PC-3 (cell line): ENCODE results near the gene PRDM5. TPM values are rescaled to one million over a fixed set of nuclear protein-coding genes. Genes with fewer than 3 reads are reported as not detected.

Source experiments
- ATAC-seq: fragments of 200-7000 bp; cut with Tn5 transposase; 2 replicates; pipeline ENCODE4 v1.9.1; 2020; ENCODE audit warnings: mild to moderate bottlenecking, moderate library complexity
- BruUV-seq: library from RNA; stranded (reverse); fragments of 400-500 nt; replicated peaks from 2 replicates; lab custom pipeline; 2021; lab: Mats Ljungman, UMichigan
- CTCF ChIA-PET: fragments of 300-600 bp; sonication (Branson Sonifier 250); formaldehyde crosslinking; loops from one replicate; lab custom pipeline; 2022; ENCODE audit warnings: antibody characterized with exemption; lab: Charles Lee
- POLR2A ChIA-PET: fragments of 300-600 bp; sonication (Branson Sonifier 250); formaldehyde crosslinking; loops from one replicate; lab custom pipeline; 2022; ENCODE audit warnings: antibody characterized with exemption; ENCODE audit not compliant: unreplicated experiment; lab: Charles Lee
- DNase-seq: peaks from one replicate; pipeline ENCODE4 v3.0.0-alpha.2; 2015
- H2AFZ ChIP-seq: fragments of 300-600 bp; sonication (generic); 2 replicates; pipeline ENCODE4 v1.6.0; 2016; ENCODE audit warnings: antibody characterized with exemption, low read length
- H3F3A ChIP-seq: fragments of 300-600 bp; sonication (generic); one replicate; pipeline ENCODE4 v1.6.0; 2017; ENCODE audit warnings: antibody characterized with exemption, low read length, control low read depth, mild to moderate bottlenecking; ENCODE audit not compliant: unreplicated experiment
- H3K27ac ChIP-seq: fragments of 300-600 bp; sonication (generic); 2 replicates; pipeline ENCODE4 v1.5.1; 2016; ENCODE audit warnings: mild to moderate bottlenecking, low read length
- H3K27me3 ChIP-seq: fragments of 300-600 bp; sonication (generic); 2 replicates; pipeline ENCODE4 v1.6.1; 2016; ENCODE audit warnings: low read length, mixed read lengths
- H3K36me3 ChIP-seq: fragments of 300-600 bp; sonication (generic); 2 replicates; pipeline ENCODE4 v1.6.1; 2016; ENCODE audit warnings: low read depth, mixed run types, low read length, mixed read lengths
- H3K4me1 ChIP-seq: fragments of 300-600 bp; sonication (generic); 2 replicates; pipeline ENCODE4 v1.5.1; 2016; ENCODE audit warnings: low read length; ENCODE audit not compliant: insufficient read depth
- H3K4me2 ChIP-seq: fragments of 300-600 bp; sonication (generic); 2 replicates; pipeline ENCODE4 v1.6.0; 2016; ENCODE audit warnings: low read length
- H3K4me3 ChIP-seq: fragments of 300-600 bp; sonication (generic); 2 replicates; pipeline ENCODE4 v1.5.1; 2016; ENCODE audit warnings: mild to moderate bottlenecking, low read length, mixed read lengths
- H3K79me2 ChIP-seq: fragments of 300-600 bp; sonication (generic); 2 replicates; pipeline ENCODE4 v1.6.1; 2017; ENCODE audit warnings: low read length, mixed read lengths
- H3K9ac ChIP-seq: fragments of 300-600 bp; sonication (generic); 2 replicates; pipeline ENCODE4 v1.6.0; 2016; ENCODE audit warnings: mild to moderate bottlenecking, low read length
- H3K9me2 ChIP-seq: fragments of 300-600 bp; sonication (generic); replicated peaks from 2 replicates; pipeline ENCODE4 v1.6.1; 2016; ENCODE audit warnings: mixed run types, low read length, mixed read lengths
- H3K9me3 ChIP-seq: fragments of 300-600 bp; sonication (generic); 2 replicates; pipeline ENCODE4 v1.6.1; 2016; ENCODE audit warnings: low read length, mixed read lengths
- H4K20me1 ChIP-seq: fragments of 300-600 bp; sonication (generic); 2 replicates; pipeline ENCODE4 v1.6.1; 2016; ENCODE audit warnings: low read length, mixed read lengths
- CTCF ChIP-seq: fragments of 300-600 bp; sonication (generic); conservative IDR thresholded peaks from 2 replicates; pipeline ENCODE4 v1.5.1; 2017; ENCODE audit warnings: antibody characterized with exemption, low read depth, mild to moderate bottlenecking, low read length
- EZH2 ChIP-seq: fragments of 300-600 bp; sonication (generic); IDR thresholded peaks from one replicate; pipeline ENCODE4 v1.6.1; 2017; ENCODE audit warnings: antibody characterized with exemption, mild to moderate bottlenecking, low read length; ENCODE audit not compliant: unreplicated experiment
- EZH2phosphoT487 ChIP-seq: fragments of 300-600 bp; sonication (generic); IDR thresholded peaks from 2 replicates; pipeline ENCODE4 v1.6.1; 2018; ENCODE audit warnings: mild to moderate bottlenecking, antibody characterized with exemption, low read length, borderline replicate concordance
- intact Hi-C: fragments of 100-400 bp; cut with micrococcal nuclease; formaldehyde crosslinking; loops from 2 replicates; pipeline ENCODE4 v1.9.0; 2023
- total RNA-seq: library from RNA; depleted of rRNA; stranded (reverse); fragments of >200 nt; gene quantifications from 2 replicates; pipeline ENCODE4 v1.2.3, GENCODE V29; 2014

PRDM5 gene
- total RNA-seq, 1 experiment from 2014 or later, result 2.4 TPM

- H3K27me3 ChIP-seq, result no peaks in the 10 kb centered on the region
- DNase-seq (no peak), ATAC-seq (no peak)
- H3K9ac ChIP-seq, result no peak overlapping the region
- H3K79me2 ChIP-seq, result no peaks in the 10 kb centered on the region
- H2AFZ ChIP-seq, result no peak overlapping the region
- no peaks in the 10 kb centered on the region for H4K20me1 ChIP-seq
- H3K9me3 ChIP-seq, result no peaks in the 10 kb centered on the region
- H3K36me3 ChIP-seq, result no peaks in the 10 kb centered on the region
- intact Hi-C loops, result no loop called here
- BruUV-seq, result no TSS peak
- no peaks in the 10 kb centered on the region for H3F3A ChIP-seq
- H3K27ac ChIP-seq, result no peak overlapping the region
- H3K9me2 ChIP-seq, result no peaks in the 10 kb centered on the region
- no peak overlapping the region for H3K4me2 ChIP-seq
- POLR2A ChIA-PET, result no interaction called here
- CTCF ChIA-PET, result no interaction called here
- no peak for TF ChIP-seq EZH2
- no peak for TF ChIP-seq EZH2phosphoT487
- no peak for TF ChIP-seq CTCF
- no peak overlapping the region for H3K4me3 ChIP-seq
- no peaks in the 10 kb centered on the region for H3K4me1 ChIP-seq
These were observed 107.6 kb downstream of the PRDM5 start for GRCh38 chr4:120814886-120815285.

- H3K4me1 ChIP-seq, result no peaks in the 10 kb centered on the region
- no peaks in the 10 kb centered on the region for H3K79me2 ChIP-seq
- H3K4me2 ChIP-seq, result no peak overlapping the region
- no peak overlapping the region for H3K9ac ChIP-seq
- BruUV-seq, result no TSS peak
- H3K27ac ChIP-seq, result no peak overlapping the region
- ATAC-seq (no peak), DNase-seq (no peak)
- H3F3A ChIP-seq, result no peaks in the 10 kb centered on the region
- no peaks in the 10 kb centered on the region for H3K9me2 ChIP-seq
- H2AFZ ChIP-seq, result no peak overlapping the region
- intact Hi-C loops, result no loop called here
- ChIA-PET POLR2A (no interaction called here), CTCF (no interaction called here)
- H3K27me3 ChIP-seq, result no peaks in the 10 kb centered on the region
- no peaks in the 10 kb centered on the region for H3K36me3 ChIP-seq
- H3K9me3 ChIP-seq, result no peaks in the 10 kb centered on the region
- no peak for TF ChIP-seq CTCF
- TF ChIP-seq EZH2, result no peak
- no peak for TF ChIP-seq EZH2phosphoT487
- no peaks in the 10 kb centered on the region for H4K20me1 ChIP-seq
- H3K4me3 ChIP-seq, result no peak overlapping the region
These were observed 110.3 kb downstream of the PRDM5 start for GRCh38 chr4:120812216-120812615.

GRCh38 chr4:120809518-120809917 lies 113.0 kb downstream of the PRDM5 start:
- POLR2A ChIA-PET, result no interaction called here
- Histone ChIP-seq H3K4me3 (no peak overlapping the region), H3K27ac (no peak overlapping the region), H3K4me1 (no peaks in the 10 kb centered on the region), H2AFZ (no peak overlapping the region), H3K9ac (no peak overlapping the region), H3F3A (no peaks in the 10 kb centered on the region), H3K36me3 (no peaks in the 10 kb centered on the region), H3K9me3 (no peaks in the 10 kb centered on the region), H3K9me2 (no peaks in the 10 kb centered on the region), H3K27me3 (no peaks in the 10 kb centered on the region), H4K20me1 (no peaks in the 10 kb centered on the region), H3K79me2 (no peaks in the 10 kb centered on the region), H3K4me2 (no peak overlapping the region)
- TF ChIP-seq EZH2phosphoT487 (no peak), EZH2 (no peak), CTCF (peak; percentile 49)
- CTCF ChIA-PET, result no interaction called here
- intact Hi-C loops, result no loop called here
- DNase-seq (no peak), ATAC-seq (no peak)
- BruUV-seq, result no TSS peak
